Measurements from ENCODE around the gene CDK10. TPM values are rescaled to one million over a fixed set of nuclear protein-coding genes. Genes with fewer than 3 reads are reported as not detected.

Gene CDK10
- polyA plus RNA-seq, 3 donors: 16.5 to 107 (median 18.3) TPM

DNA sequence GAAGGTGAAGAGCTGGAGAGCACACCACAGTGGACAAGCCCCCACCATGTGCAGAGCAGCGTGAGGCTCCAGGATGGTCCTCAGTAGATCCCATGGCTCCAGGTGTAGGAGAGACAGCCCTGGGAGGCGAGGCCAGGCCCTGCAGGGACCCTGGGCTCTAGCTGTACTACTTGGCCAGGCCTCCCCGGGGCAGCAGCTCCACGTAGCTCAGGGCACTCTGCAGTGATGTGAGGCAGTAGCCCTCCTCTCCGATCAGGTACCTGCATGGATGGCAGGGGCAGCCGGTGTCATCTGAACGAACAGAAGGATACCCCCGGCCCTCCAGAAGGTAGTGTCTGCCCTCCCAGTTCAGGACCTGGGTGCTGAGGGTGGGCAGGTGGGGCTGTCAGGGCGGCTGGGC lies 21.2 kb downstream of the CDK10 start:
- Mint-ChIP-seq H3K27ac (no peak overlapping the region), H3K9me3 (no peaks in the 10 kb centered on the region), H3K4me1 (peaks cover 11% of the 10 kb centered on the region), H3K27me3 (ENCODE audit: low read depth in 3 of 3) (peaks cover 19 to 23% (median 21%) of the 10 kb centered on the region in 3 donors), H3K36me3 (peaks cover 7 to 23% of the 10 kb centered on the region in 2 donors), H3K4me3 (no peak overlapping the region)
- Histone ChIP-seq H3K27me3 (ENCODE audit: control insufficient read depth in 2 of 2, insufficient read depth in 2 of 2, low read length in 2 of 2) (peaks cover 0 to 9% of the 10 kb centered on the region in 2 donors), H3K9me3 (replicated peaks in 1 of 2; ENCODE audit: control insufficient read depth in 1 of 2, insufficient read depth in 1 of 2, low read length in 2 of 2) (no peaks in the 10 kb centered on the region), H4K20me1 (ENCODE audit: insufficient read depth, low read length) (no peaks in the 10 kb centered on the region), H3K4me3 (replicated peaks in 1 of 3; ENCODE audit: low read depth in 2 of 3, low read length in 3 of 3) (no peak overlapping the region), H3K36me3 (replicated peaks in 1 of 2; ENCODE audit: control insufficient read depth in 1 of 2, insufficient read depth in 2 of 2, low read length in 2 of 2) (peaks cover 9 to 18% of the 10 kb centered on the region in 2 donors), H3K27ac (ENCODE audit: low read depth in 1 of 2, low read length in 2 of 2) (no peak overlapping the region), H3K9ac (ENCODE audit: insufficient read depth, low read length, poor library complexity, severe bottlenecking) (no peak overlapping the region), H3K4me1 (ENCODE audit: control insufficient read depth in 1 of 2, insufficient read depth in 2 of 2, low read length in 2 of 2) (peaks cover 16 to 18% of the 10 kb centered on the region in 2 donors), H2AFZ (ENCODE audit: insufficient read depth, low read depth, low read length, poor library complexity, severe bottlenecking) (no peak overlapping the region), H3K4me2 (replicated peaks; ENCODE audit: extremely low read depth, low read length, poor library complexity, severe bottlenecking) (no peak overlapping the region), H3K79me2 (ENCODE audit: insufficient read depth, low read length) (no peaks in the 10 kb centered on the region)
- TF ChIP-seq, protein P1, sequence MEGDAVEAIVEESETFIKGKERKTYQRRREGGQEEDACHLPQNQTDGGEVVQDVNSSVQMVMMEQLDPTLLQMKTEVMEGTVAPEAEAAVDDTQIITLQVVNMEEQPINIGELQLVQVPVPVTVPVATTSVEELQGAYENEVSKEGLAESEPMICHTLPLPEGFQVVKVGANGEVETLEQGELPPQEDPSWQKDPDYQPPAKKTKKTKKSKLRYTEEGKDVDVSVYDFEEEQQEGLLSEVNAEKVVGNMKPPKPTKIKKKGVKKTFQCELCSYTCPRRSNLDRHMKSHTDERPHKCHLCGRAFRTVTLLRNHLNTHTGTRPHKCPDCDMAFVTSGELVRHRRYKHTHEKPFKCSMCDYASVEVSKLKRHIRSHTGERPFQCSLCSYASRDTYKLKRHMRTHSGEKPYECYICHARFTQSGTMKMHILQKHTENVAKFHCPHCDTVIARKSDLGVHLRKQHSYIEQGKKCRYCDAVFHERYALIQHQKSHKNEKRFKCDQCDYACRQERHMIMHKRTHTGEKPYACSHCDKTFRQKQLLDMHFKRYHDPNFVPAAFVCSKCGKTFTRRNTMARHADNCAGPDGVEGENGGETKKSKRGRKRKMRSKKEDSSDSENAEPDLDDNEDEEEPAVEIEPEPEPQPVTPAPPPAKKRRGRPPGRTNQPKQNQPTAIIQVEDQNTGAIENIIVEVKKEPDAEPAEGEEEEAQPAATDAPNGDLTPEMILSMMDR (IDR thresholded peaks at IDR 0.05): no peak
- DNase-seq: no peak
- WGBS (ENCODE audit: insufficient coverage): 96% methylated on average over 8 of the region's 9 CpGs
- intact Hi-C loops (cut with micrococcal nuclease): loop anchor here in 1 of 2 donors (2.0 kb wide), 1 partner anchor 85 kb away; no protein-coding TSS in a partner anchor

DNA sequence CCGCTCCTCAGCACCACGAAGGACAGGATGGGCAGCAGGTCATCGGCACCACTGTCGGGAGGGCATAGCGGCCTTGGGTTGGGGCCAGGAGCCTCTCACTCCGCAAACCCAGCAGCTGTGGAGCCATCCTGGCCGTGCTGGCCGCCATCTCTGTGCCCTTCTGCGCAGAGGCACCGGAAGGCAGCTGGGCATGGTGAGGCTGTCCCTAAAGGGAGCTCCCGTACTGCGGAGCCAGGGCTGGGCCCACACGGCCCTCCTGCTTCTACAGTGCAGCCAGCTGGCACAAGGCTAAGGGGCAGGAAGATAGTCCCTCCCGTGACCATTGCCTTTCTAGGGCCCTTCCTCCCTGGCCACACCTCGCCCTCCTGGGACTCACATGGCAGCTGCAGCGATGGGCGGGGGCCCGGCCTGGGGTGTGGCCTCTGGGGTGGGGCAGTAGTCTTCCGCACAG lies 22.0 kb downstream of the CDK10 start:
- no peak for DNase-seq
- H3K4me1 Mint-ChIP-seq: peaks cover 13% of the 10 kb centered on the region
- no peak overlapping the region for H3K4me2 ChIP-seq (replicated peaks; ENCODE audit: extremely low read depth, low read length, poor library complexity, severe bottlenecking)
- no peak overlapping the region for H3K4me3 ChIP-seq (replicated peaks in 1 of 3; ENCODE audit: low read depth in 2 of 3, low read length in 3 of 3)
- peaks cover 17 to 20% of the 10 kb centered on the region in 2 donors for H3K4me1 ChIP-seq (ENCODE audit: control insufficient read depth in 1 of 2, insufficient read depth in 2 of 2, low read length in 2 of 2)
- H3K27ac ChIP-seq (ENCODE audit: low read depth in 1 of 2, low read length in 2 of 2): no peak overlapping the region
- H3K27me3 Mint-ChIP-seq (ENCODE audit: low read depth in 3 of 3): peaks cover 15 to 28% (median 26%) of the 10 kb centered on the region in 3 donors
- H3K36me3 Mint-ChIP-seq: peaks cover 7 to 23% of the 10 kb centered on the region in 2 donors
- peaks cover 9 to 18% of the 10 kb centered on the region in 2 donors for H3K36me3 ChIP-seq (replicated peaks in 1 of 2; ENCODE audit: control insufficient read depth in 1 of 2, insufficient read depth in 2 of 2, low read length in 2 of 2)
- H4K20me1 ChIP-seq (ENCODE audit: insufficient read depth, low read length): no peaks in the 10 kb centered on the region
- no peak overlapping the region for H2AFZ ChIP-seq (ENCODE audit: insufficient read depth, low read depth, low read length, poor library complexity, severe bottlenecking)
- no peak overlapping the region for H3K27ac Mint-ChIP-seq
- TF ChIP-seq, protein P1 (IDR thresholded peaks at IDR 0.05): no peak
- H3K9me3 ChIP-seq (replicated peaks in 1 of 2; ENCODE audit: control insufficient read depth in 1 of 2, insufficient read depth in 1 of 2, low read length in 2 of 2): no peaks in the 10 kb centered on the region
- peaks cover 0 to 12% of the 10 kb centered on the region in 2 donors for H3K27me3 ChIP-seq (ENCODE audit: control insufficient read depth in 2 of 2, insufficient read depth in 2 of 2, low read length in 2 of 2)
- intact Hi-C loops (cut with micrococcal nuclease): no loop called here
- WGBS (ENCODE audit: insufficient coverage): 96% methylated on average over 15 of the region's 19 CpGs
- no peak overlapping the region for H3K9ac ChIP-seq (ENCODE audit: insufficient read depth, low read length, poor library complexity, severe bottlenecking)
- H3K9me3 Mint-ChIP-seq: peaks cover 0 to 2% (median 0%) of the 10 kb centered on the region in 7 donors
- no peak overlapping the region for H3K4me3 Mint-ChIP-seq
- no peaks in the 10 kb centered on the region for H3K79me2 ChIP-seq (ENCODE audit: insufficient read depth, low read length)
